MM.1S (cell line): ENCODE measurements around the gene ZNF705A.
"Not testable (repeated sequence)": the region's sequence is repeated elsewhere in the genome, so short reads cannot be mapped to it uniquely, and the experiment has no call there.

Source experiments
- DNase-seq: peaks from one replicate; pipeline ENCODE4 v3.0.0-alpha.2; 2015
- H2AFZ ChIP-seq: fragments of 300-600 bp; sonication (generic); 2 replicates; pipeline ENCODE4 v1.6.0; 2016; ENCODE audit warnings: antibody characterized with exemption, low read length
- H3F3A ChIP-seq: fragments of 300-600 bp; sonication (generic); 2 replicates; pipeline ENCODE4 v1.6.1; 2016; ENCODE audit warnings: mild to moderate bottlenecking, antibody characterized with exemption, low read length, moderate library complexity, mixed read lengths; ENCODE audit not compliant: insufficient read depth
- H3K27ac ChIP-seq: fragments of 300-600 bp; sonication (generic); 2 replicates; pipeline ENCODE4 v1.5.1; 2016; ENCODE audit warnings: mild to moderate bottlenecking, low read length
- H3K27me3 ChIP-seq: fragments of 300-600 bp; sonication (generic); replicated peaks from 2 replicates; pipeline ENCODE4 v1.6.0; 2016; ENCODE audit warnings: low read length; ENCODE audit not compliant: insufficient read depth
- H3K36me3 ChIP-seq: fragments of 300-600 bp; sonication (generic); replicated peaks from 2 replicates; pipeline ENCODE4 v1.6.1; 2016; ENCODE audit warnings: mild to moderate bottlenecking, low read length, mixed read lengths; ENCODE audit not compliant: insufficient read depth
- H3K4me1 ChIP-seq: fragments of 300-600 bp; sonication (generic); 2 replicates; pipeline ENCODE4 v1.6.1; 2016; ENCODE audit warnings: low read length, mixed read lengths
- H3K4me2 ChIP-seq: fragments of 300-600 bp; sonication (generic); 2 replicates; pipeline ENCODE4 v1.6.0; 2016; ENCODE audit warnings: low read depth, low read length
- H3K4me3 ChIP-seq: fragments of 300-600 bp; sonication (generic); 2 replicates; pipeline ENCODE4 v1.5.1; 2016; ENCODE audit warnings: low read length, mixed read lengths
- H3K79me2 ChIP-seq: fragments of 300-600 bp; sonication (generic); 2 replicates; pipeline ENCODE4 v1.6.1; 2016; ENCODE audit warnings: mixed run types, low read length, mixed read lengths
- H3K9ac ChIP-seq: fragments of 300-600 bp; sonication (generic); 2 replicates; pipeline ENCODE4 v1.6.1; 2016; ENCODE audit warnings: low read length, mixed read lengths
- H3K9me2 ChIP-seq: fragments of 300-600 bp; sonication (generic); replicated peaks from 2 replicates; pipeline ENCODE4 v1.6.1; 2016; ENCODE audit warnings: mild to moderate bottlenecking, low read length, mixed read lengths; ENCODE audit not compliant: insufficient read depth
- H3K9me3 ChIP-seq: fragments of 300-600 bp; sonication (generic); replicated peaks from 2 replicates; pipeline ENCODE4 v1.6.1; 2016; ENCODE audit warnings: mild to moderate bottlenecking, low read length, mixed read lengths; ENCODE audit not compliant: insufficient read depth
- H4K20me1 ChIP-seq: fragments of 300-600 bp; sonication (generic); 2 replicates; pipeline ENCODE4 v1.6.1; 2016; ENCODE audit warnings: mild to moderate bottlenecking, low read length, moderate library complexity, mixed read lengths; ENCODE audit not compliant: insufficient read depth
- CTCF ChIP-seq: fragments of 300-600 bp; sonication (generic); IDR thresholded peaks from 2 replicates; pipeline ENCODE4 v1.5.1; 2016; ENCODE audit warnings: antibody characterized with exemption, low read length, mixed read lengths
- EZH2 ChIP-seq: fragments of 300-600 bp; sonication (generic); optimal IDR thresholded peaks from 2 replicates; pipeline ENCODE3; 2017; ENCODE audit warnings: low read depth, mild to moderate bottlenecking, antibody characterized with exemption, low read length, mixed read lengths
- EZH2phosphoT487 ChIP-seq: fragments of 300-600 bp; sonication (generic); IDR thresholded peaks from 2 replicates; pipeline ENCODE4 v1.6.1; 2018; ENCODE audit warnings: antibody characterized with exemption, low read length

Gene ZNF705A

GRCh38 chr12:8154526-8154925 is 2.3 kb upstream of the ZNF705A start:
- Histone ChIP-seq H3K27me3 (peaks cover 14% of the 10 kb centered on the region; the same call in 1 of the 2 replicates), H3K27ac (no peak overlapping the region), H3K4me1 (peaks cover 23% of the 10 kb centered on the region), H4K20me1 (no peaks in the 10 kb centered on the region), H3K4me3 (no peak overlapping the region), H3K9me2 (no peaks in the 10 kb centered on the region), H2AFZ (no peak overlapping the region), H3F3A (peaks cover 12% of the 10 kb centered on the region; the same call in 1 of the 2 replicates), H3K79me2 (no peaks in the 10 kb centered on the region), H3K9ac (no peak overlapping the region), H3K9me3 (no peaks in the 10 kb centered on the region), H3K4me2 (peak overlapping the region; percentile 9; the same call in 1 of the 2 replicates), H3K36me3 (no peaks in the 10 kb centered on the region)
- no peak for TF ChIP-seq EZH2
- TF ChIP-seq CTCF: no peak
- no peak for TF ChIP-seq EZH2phosphoT487
- peak; percentile 63 for DNase-seq

- no peaks in the 10 kb centered on the region for H3K36me3 ChIP-seq
- H3K9me2 ChIP-seq: no peaks in the 10 kb centered on the region
- H3K27ac ChIP-seq: no peak overlapping the region
- H3K4me3 ChIP-seq: no peak overlapping the region
- no peaks in the 10 kb centered on the region for H3K9me3 ChIP-seq
- peaks cover 14% of the 10 kb centered on the region; the same call in 1 of the 2 replicates for H3K27me3 ChIP-seq
- no peaks in the 10 kb centered on the region for H3K79me2 ChIP-seq
- peaks cover 23% of the 10 kb centered on the region for H3K4me1 ChIP-seq
- no peak overlapping the region for H3K9ac ChIP-seq
- peaks cover 12% of the 10 kb centered on the region; the same call in 1 of the 2 replicates for H3F3A ChIP-seq
- no peak for DNase-seq
- TF ChIP-seq EZH2: no peak
- no peaks in the 10 kb centered on the region for H4K20me1 ChIP-seq
- H3K4me2 ChIP-seq: no peak overlapping the region
- no peak overlapping the region for H2AFZ ChIP-seq
Measured at GRCh38 chr12:8156416-8156815, 399 bp upstream of the ZNF705A start.

- Histone ChIP-seq H3F3A (peaks cover 12% of the 10 kb centered on the region; the same call in 1 of the 2 replicates), H4K20me1 (no peaks in the 10 kb centered on the region), H3K4me2 (no peak overlapping the region), H3K27me3 (peaks cover 21% of the 10 kb centered on the region; the same call in 1 of the 2 replicates), H3K79me2 (no peaks in the 10 kb centered on the region), H3K4me3 (no peak overlapping the region), H3K9ac (no peak overlapping the region), H2AFZ (no peak overlapping the region), H3K4me1 (peaks cover 23% of the 10 kb centered on the region), H3K9me3 (no peaks in the 10 kb centered on the region), H3K36me3 (no peaks in the 10 kb centered on the region), H3K27ac (no peak overlapping the region), H3K9me2 (no peaks in the 10 kb centered on the region)
- DNase-seq: no peak
- TF ChIP-seq EZH2phosphoT487 (no peak), CTCF (no peak), EZH2 (no peak)
Measured at GRCh38 chr12:8157484-8158198, 826 bp downstream of the ZNF705A start.

- not testable (repeated sequence) for H3K9ac ChIP-seq, DNase-seq, H2AFZ ChIP-seq, H3K4me2 ChIP-seq, H3K9me3 ChIP-seq, H3F3A ChIP-seq, H3K27ac ChIP-seq, H3K9me2 ChIP-seq, H3K36me3 ChIP-seq, H3K4me1 ChIP-seq, H4K20me1 ChIP-seq, H3K79me2 ChIP-seq, H3K27me3 ChIP-seq, H3K4me3 ChIP-seq
Measured at GRCh38 chr12:8172911-8173310, 16.1 kb downstream of the ZNF705A start.
